ENCODE data around the gene PFKFB2.

GRCh38 chr1:207026104-207026534, 27.0 kb upstream of the PFKFB2 start:
- TF ChIP-seq CTCF (IDR thresholded peaks at IDR 0.05; ENCODE audit: low read depth, low read length) (no peak), POLR2A (IDR thresholded peaks at IDR 0.05; ENCODE audit: extremely low read depth, insufficient read length) (no peak), MYC (IDR thresholded peaks at IDR 0.05; ENCODE audit: low read depth, low read length) (no peak)
- TF ChIP-seq, protein P1, sequence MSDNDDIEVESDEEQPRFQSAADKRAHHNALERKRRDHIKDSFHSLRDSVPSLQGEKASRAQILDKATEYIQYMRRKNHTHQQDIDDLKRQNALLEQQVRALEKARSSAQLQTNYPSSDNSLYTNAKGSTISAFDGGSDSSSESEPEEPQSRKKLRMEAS (IDR thresholded peaks at IDR 0.05; ENCODE audit: low read depth, low read length): no peak

Data from NB4 (cell line).